ENCODE data around the gene IQSEC3. TPM values are rescaled to one million over a fixed set of nuclear protein-coding genes. Genes with fewer than 3 reads are reported as not detected.
"Not testable (repeated sequence)": the region's sequence is repeated elsewhere in the genome, so short reads cannot be mapped to it uniquely, and the experiment has no call there.

Gene IQSEC3
- total RNA-seq: 4.1 TPM

- not testable (repeated sequence) for DNase-seq (ENCODE audit: low spot score in 2 of 2)
These were observed at the start of gene IQSEC3 for GRCh38 chr12:66428-66781. Gene IQSEC3 (plus strand): TSS chr12:66767. CDS start chr12:66883, 116 bp downstream.

GRCh38 chr12:17370-18340 is 48.9 kb upstream of the IQSEC3 start:
- DNase-seq (ENCODE audit: low spot score in 2 of 2); FAIRE-seq: not testable (repeated sequence)

More at GRCh38 chr12:66428-66781, at the start of gene IQSEC3:
- not testable (repeated sequence) for FAIRE-seq

DNA sequence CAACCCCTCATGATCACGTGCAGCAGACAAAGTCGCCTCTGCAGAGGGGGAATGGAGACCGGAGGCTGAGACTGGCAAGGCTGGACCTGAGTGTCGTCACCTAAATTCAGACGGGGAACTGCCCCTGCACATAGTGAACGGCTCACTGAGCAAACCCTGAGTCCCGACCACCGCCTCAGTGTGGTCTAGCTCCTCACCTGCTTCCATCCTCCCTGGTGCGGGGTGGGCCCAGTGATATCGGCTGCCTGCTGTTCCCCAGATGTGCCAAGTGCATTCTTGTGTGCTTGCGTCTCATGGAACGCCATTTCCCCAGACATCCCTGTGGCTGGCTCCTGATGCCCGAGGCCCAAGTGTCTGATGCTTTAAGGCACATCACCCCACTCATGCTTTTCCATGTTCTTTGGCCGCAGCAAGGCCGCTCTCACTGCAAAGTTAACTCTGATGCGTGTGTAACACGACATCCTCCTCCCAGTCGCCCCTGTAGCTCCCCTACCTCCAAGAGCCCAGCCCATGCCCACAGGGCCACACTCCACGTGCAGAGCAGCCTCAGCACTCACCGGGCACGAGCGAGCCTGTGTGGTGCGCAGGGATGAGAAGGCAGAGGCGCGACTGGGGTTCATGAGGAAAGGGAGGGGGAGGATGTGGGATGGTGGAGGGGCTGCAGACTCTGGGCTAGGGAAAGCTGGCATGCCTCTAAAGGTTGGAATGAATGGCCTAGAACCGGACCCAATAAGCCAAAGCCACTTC is 47.6 kb upstream of the IQSEC3 start:
- FAIRE-seq; DNase-seq (ENCODE audit: low spot score in 2 of 2): not testable (repeated sequence)

- not testable (repeated sequence) for DNase-seq (ENCODE audit: low spot score in 2 of 2); FAIRE-seq
These were observed 46.7 kb upstream of the IQSEC3 start for GRCh38 chr12:19906-20305.

DNA sequence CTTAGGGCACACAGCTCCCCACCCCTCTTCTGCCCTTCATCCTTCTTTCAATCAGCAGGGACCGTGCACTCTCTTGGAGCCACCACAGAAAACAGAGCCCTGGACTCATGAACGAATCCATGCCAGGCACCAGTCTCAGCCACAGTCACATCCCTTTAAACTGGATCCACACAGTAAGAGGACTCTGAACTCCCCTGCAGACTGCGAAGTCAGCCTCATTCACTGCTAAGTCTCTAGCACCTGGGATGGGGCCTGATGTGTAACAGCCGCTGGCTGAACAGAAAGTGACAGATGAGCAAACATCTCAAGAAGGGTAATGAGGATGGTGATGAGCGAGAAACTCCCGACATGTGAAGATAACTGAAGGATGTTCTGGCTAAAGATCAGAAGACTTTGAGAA is 45.8 kb upstream of the IQSEC3 start:
- DNase-seq (ENCODE audit: low spot score in 2 of 2) (peak in 1 of 2 donors; percentile 16), FAIRE-seq (no peak)

- DNase-seq (ENCODE audit: low spot score in 2 of 2) (peak in 1 of 2 donors; percentile 16), FAIRE-seq (no peak)
These were observed 45.0 kb upstream of the IQSEC3 start for GRCh38 chr12:21301-22189.

- no peak for DNase-seq (ENCODE audit: low spot score in 2 of 2)
These were observed 44.4 kb upstream of the IQSEC3 start for GRCh38 chr12:22190-22529.

DNA sequence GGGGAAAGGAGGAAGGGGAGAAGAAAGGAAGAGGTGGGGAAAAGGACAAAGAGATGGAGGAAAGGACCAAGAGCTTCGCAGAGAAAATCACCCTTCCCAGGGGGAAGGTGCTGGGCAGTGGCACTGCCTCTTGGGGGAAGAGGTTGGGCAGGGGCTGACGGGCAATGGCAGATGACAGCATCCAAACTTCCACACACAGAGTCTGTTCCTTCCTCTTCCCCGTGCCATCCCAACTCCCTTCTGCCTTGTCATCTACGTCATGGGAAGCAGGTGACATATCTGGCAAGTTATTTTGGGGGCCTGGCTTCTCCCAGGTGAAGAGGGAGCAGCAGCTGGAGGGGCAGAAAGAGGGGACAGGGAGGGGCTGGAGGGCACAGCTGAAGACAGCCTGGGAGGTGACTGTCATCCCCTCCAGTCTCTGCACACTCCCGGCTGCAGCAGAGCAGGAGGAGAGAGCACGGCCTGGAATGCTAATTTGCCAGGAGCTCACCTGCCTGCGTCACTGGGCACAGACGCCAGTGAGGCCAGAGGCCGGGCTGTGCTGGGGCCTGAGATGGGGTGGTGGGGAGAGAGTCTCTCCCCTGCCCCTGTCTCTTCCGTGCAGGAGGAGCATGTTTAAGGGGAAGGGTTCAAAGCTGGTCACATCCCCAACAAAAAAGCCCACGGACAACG is 43.9 kb upstream of the IQSEC3 start:
- DNase-seq (ENCODE audit: low spot score in 2 of 2) (no peak), FAIRE-seq (no peak)

More at GRCh38 chr12:22190-22529, 44.4 kb upstream of the IQSEC3 start:
- no peak for FAIRE-seq

GRCh38 chr12:27904-28303 is 38.7 kb upstream of the IQSEC3 start:
- not testable (repeated sequence) for FAIRE-seq; DNase-seq (ENCODE audit: low spot score in 2 of 2)

DNA sequence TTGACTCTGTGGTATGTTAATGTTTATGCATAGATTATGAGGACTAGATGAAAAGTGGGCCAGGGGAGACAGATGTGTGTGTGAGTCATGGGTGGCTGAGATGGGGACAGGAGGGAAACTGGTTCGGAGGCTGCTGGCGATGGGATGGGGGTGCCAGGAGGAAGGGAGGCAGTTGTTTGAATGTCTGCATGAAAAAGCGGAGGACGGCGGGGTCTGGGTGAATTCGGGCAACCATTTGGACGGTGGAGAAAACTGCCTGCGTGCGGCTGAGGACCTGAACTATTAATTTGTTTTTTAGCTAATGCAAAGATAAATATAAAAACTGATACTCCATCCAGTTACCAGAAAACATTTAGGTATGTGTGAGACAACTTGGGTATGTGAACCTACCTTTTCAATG is 27.8 kb upstream of the IQSEC3 start:
- not testable (repeated sequence) for DNase-seq (ENCODE audit: low spot score in 2 of 2); FAIRE-seq

GRCh38 chr12:39555-40265 is 26.9 kb upstream of the IQSEC3 start:
- not testable (repeated sequence) for DNase-seq (ENCODE audit: low spot score in 2 of 2); FAIRE-seq

DNA sequence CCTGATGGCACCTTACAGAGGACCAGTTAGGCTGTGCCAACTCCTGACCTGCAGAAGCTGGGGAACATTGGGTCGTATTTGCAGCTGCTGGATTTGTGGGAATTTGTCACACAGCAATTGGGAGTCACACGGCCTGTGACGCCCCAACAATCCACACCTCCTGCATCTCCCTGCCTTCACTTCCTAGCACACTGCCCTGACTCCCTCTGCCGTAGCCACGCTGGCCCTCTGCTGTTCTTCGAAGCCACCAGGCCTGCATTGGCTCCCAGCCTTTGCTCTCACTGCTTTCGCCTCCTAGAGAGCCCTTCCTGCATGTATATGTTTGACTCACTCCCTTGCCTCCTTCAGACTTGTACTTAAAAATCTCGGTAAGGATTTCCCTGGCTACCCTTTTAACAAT is 22.2 kb upstream of the IQSEC3 start:
- DNase-seq (ENCODE audit: low spot score in 2 of 2); FAIRE-seq: not testable (repeated sequence)

DNA sequence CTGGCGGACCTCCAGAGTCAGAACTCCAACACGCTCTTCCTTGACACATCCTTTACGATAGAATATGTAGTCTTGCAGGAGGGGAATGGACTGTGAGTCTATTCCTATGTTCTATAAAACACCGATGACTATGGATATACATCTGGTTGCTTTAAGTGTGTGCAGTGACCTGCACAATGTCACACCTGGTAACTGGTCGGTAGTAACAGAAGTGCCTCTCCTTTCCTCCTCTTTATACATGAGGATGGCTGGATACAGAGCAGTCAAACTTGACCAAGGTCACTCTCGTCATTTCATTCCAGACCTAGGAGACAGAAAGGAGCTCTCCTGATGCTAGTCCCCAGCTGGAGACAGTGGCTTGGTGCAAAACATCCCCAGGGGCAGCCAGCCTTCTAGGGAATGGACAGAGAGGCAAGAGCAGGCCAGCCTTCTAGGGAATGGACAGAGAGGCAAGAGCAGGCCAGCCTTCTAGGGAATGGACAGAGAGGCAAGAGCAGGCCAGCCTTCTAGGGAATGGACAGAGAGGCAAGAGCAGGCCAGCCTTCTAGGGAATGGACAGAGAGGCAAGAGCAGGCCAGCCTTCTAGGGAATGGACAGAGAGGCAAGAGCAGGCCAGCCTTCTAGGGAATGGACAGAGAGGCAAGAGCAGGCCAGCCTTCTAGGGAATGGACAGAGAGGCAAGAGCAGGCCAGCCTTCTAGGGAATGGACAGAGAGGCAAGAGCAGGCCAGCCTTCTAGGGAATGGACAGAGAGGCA is 21.2 kb upstream of the IQSEC3 start:
- DNase-seq (ENCODE audit: low spot score in 2 of 2); FAIRE-seq: not testable (repeated sequence)

DNA sequence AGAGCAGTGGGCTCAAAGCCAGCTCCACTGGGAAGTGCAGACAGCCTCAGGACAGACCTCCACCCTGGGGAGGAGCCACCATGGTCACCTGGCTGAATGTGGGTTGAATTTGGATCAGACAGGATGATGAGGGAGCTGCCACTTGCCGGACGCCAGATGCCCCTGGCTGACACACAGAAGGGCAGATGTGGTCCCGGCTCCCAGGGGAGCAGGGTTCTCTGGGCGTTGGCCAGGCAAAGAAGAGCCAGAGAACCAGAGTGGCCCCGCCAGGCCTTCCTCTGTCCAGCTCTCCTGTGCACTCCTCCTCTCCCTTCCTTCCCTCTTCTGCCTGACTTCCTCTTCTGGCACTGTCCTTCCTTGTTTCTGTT is 20.6 kb upstream of the IQSEC3 start:
- not testable (repeated sequence) for DNase-seq (ENCODE audit: low spot score in 2 of 2); FAIRE-seq

DNA sequence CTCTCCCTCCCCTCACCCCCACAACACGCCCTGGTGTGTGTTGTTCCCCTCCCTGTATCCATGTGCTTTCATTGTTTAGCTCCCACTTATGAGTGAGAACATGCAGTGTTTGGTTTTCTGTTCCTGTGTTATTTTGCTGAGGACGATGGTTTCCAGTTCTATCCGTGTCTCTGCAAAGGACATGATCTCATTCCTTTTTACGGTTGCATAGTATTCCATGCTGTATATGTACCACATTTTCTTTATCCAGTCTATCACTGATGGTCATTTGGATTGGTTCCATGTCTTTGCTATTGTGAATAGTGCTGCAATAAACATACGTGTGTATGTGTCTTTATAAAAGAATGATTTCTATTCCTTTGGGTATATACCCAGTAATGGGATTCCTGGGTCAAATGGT is 20.0 kb upstream of the IQSEC3 start:
- DNase-seq (ENCODE audit: low spot score in 2 of 2): not testable (repeated sequence)

GRCh38 chr12:47699-48226 is 18.8 kb upstream of the IQSEC3 start:
- not testable (repeated sequence) for DNase-seq (ENCODE audit: low spot score in 2 of 2); FAIRE-seq

More for the DNA sequence above, 20.0 kb upstream of the IQSEC3 start:
- not testable (repeated sequence) for FAIRE-seq

- not testable (repeated sequence) for FAIRE-seq; DNase-seq (ENCODE audit: low spot score in 2 of 2)
These were observed 17.4 kb upstream of the IQSEC3 start for GRCh38 chr12:49149-49548.

DNA sequence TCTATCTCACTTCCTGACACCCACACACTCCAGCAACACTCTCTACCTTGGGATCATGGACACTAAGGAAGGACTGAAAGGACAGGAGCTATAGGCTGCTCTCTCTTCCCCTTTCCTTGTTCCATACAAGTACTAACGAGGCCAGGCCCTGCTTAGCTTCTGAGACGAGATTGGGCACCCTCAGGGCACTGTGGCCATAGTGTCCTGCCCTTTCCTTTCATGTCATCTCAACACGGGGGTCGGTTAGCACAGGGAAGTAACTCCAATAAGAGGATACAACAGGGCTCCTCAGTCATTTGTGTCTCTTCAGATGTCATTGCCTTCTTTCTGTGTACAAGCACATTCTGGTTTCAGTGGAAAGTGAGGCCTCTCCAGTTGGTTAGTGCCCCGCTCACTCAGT is 15.5 kb upstream of the IQSEC3 start:
- DNase-seq (ENCODE audit: low spot score in 2 of 2); FAIRE-seq: not testable (repeated sequence)

All from frontal cortex (tissue), 4 donors.